ENCODE results near the gene PKM.

The PKM gene

GRCh38 chr15:72242775-72243370 is 11.9 kb upstream of the PKM start:
- H3K27ac ChIP-seq, result no peak overlapping the region
- TF ChIP-seq CTCF (IDR thresholded peaks at IDR 0.05) (no peak), ZFX (IDR thresholded peaks at IDR 0.05; ENCODE audit: borderline replicate concordance) (no peak)

GRCh38 chr15:72239652-72240051 is 8.7 kb upstream of the PKM start:
- no peak overlapping the region for H3K27ac ChIP-seq
- TF ChIP-seq CTCF (IDR thresholded peaks at IDR 0.05) (no peak), ZFX (IDR thresholded peaks at IDR 0.05; ENCODE audit: borderline replicate concordance) (no peak)

- no peak overlapping the region for H3K27ac ChIP-seq
These were observed 7.6 kb upstream of the PKM start for GRCh38 chr15:72238586-72238985.

GRCh38 chr15:72237853-72238224 is 6.8 kb upstream of the PKM start:
- TF ChIP-seq ZFX (IDR thresholded peaks at IDR 0.05; ENCODE audit: borderline replicate concordance) (no peak), CTCF (IDR thresholded peaks at IDR 0.05) (no peak)
- H3K27ac ChIP-seq, result no peak overlapping the region

More at GRCh38 chr15:72238586-72238985, 7.6 kb upstream of the PKM start:
- no peak for TF ChIP-seq ZFX (IDR thresholded peaks at IDR 0.05; ENCODE audit: borderline replicate concordance)
- no peak for TF ChIP-seq CTCF (IDR thresholded peaks at IDR 0.05)

GRCh38 chr15:72237029-72237852 is 6.3 kb upstream of the PKM start:
- TF ChIP-seq CTCF (IDR thresholded peaks at IDR 0.05) (no peak), ZFX (IDR thresholded peaks at IDR 0.05; ENCODE audit: borderline replicate concordance) (no peak)
- H3K27ac ChIP-seq, result no peak overlapping the region

GRCh38 chr15:72236381-72237003 is 5.5 kb upstream of the PKM start:
- H3K27ac ChIP-seq, result no peak overlapping the region
- TF ChIP-seq ZFX (IDR thresholded peaks at IDR 0.05; ENCODE audit: borderline replicate concordance) (no peak), CTCF (IDR thresholded peaks at IDR 0.05) (no peak)

GRCh38 chr15:72235298-72235697 is 4.3 kb upstream of the PKM start:
- H3K27ac ChIP-seq, result no peak overlapping the region
- no peak for TF ChIP-seq CTCF (IDR thresholded peaks at IDR 0.05)
- no peak for TF ChIP-seq ZFX (IDR thresholded peaks at IDR 0.05; ENCODE audit: borderline replicate concordance)

Measured in 22Rv1 (cell line).